Stimulated activated CD4-positive, alpha-beta T cell treated with anti-CD3 and anti-CD28 coated beads, Interleukin-1b, Interleukin-23, amount 100 ng/mL, for 48 hours (primary cell): ENCODE measurements around the gene AUTS2.

Experiments used
- DNase-seq: peaks from one replicate; pipeline ENCODE4 v3.0.0-alpha.2; 2020

The AUTS2 gene

GRCh38 chr7:69598081-69598486 lies at the start of gene AUTS2:
Gene AUTS2 (plus strand): TSS chr7:69598475. CDS start chr7:69599654, 1,179 bp downstream.
- DNase-seq, result peak; percentile 13

GRCh38 chr7:69550991-69551390 lies 47.3 kb upstream of the AUTS2 start:
- no peak for DNase-seq

- DNase-seq, result no peak
Observed at GRCh38 chr7:69553190-69553589, 45.1 kb upstream of the AUTS2 start.

GRCh38 chr7:69561266-69561960 lies 36.9 kb upstream of the AUTS2 start:
- DNase-seq, result no peak

- DNase-seq, result no peak
Observed at GRCh38 chr7:69564454-69565417, 33.5 kb upstream of the AUTS2 start.

GRCh38 chr7:69567800-69568199 lies 30.5 kb upstream of the AUTS2 start:
- no peak for DNase-seq

- no peak for DNase-seq
Observed at GRCh38 chr7:69568266-69568665, 30.0 kb upstream of the AUTS2 start.

- no peak for DNase-seq
Observed at GRCh38 chr7:69575651-69576050, 22.6 kb upstream of the AUTS2 start.

GRCh38 chr7:69577221-69577620 lies 21.1 kb upstream of the AUTS2 start:
- DNase-seq, result no peak

GRCh38 chr7:69585169-69585568 lies 13.1 kb upstream of the AUTS2 start:
- DNase-seq, result no peak

- DNase-seq, result no peak
Observed at GRCh38 chr7:69586321-69586720, 12.0 kb upstream of the AUTS2 start.

GRCh38 chr7:69588773-69589172 lies 9.5 kb upstream of the AUTS2 start:
- DNase-seq, result no peak

- DNase-seq, result no peak
Observed at GRCh38 chr7:69591805-69592204, 6.5 kb upstream of the AUTS2 start.

- no peak for DNase-seq
Observed at GRCh38 chr7:69593511-69593910, 4.8 kb upstream of the AUTS2 start.

GRCh38 chr7:69595415-69595814 lies 2.9 kb upstream of the AUTS2 start:
- DNase-seq, result no peak

GRCh38 chr7:69596056-69596455 lies 2.2 kb upstream of the AUTS2 start:
- DNase-seq, result no peak

GRCh38 chr7:69596723-69597277 lies 1.5 kb upstream of the AUTS2 start:
- DNase-seq, result no peak

- no peak for DNase-seq
Observed at GRCh38 chr7:69597278-69598076, 798 bp upstream of the AUTS2 start.

- DNase-seq, result no peak
Observed at GRCh38 chr7:69598487-69599285, 411 bp downstream of the AUTS2 start.

- no peak for DNase-seq
Observed at GRCh38 chr7:69599286-69599954, 1.1 kb downstream of the AUTS2 start.

- DNase-seq, result no peak
Observed at GRCh38 chr7:69599955-69600709, 1.9 kb downstream of the AUTS2 start.
